GM21528 (cell line): ENCODE measurements around the gene STK25.

ENCODE experiments used
- ATAC-seq: cut with Tn5 transposase; IDR thresholded peaks from one replicate; pipeline ENCODE4 v1.9.1; 2021; ENCODE audit warnings: mild to moderate bottlenecking, moderate library complexity; ENCODE audit not compliant: unreplicated experiment, low FRiP score

The STK25 gene

GRCh38 chr2:241508240-241509154 lies at the start of gene STK25:
STK25 (minus strand) TSS chr2:241508584; CDS start chr2:241508035, 549 bp downstream.
- ATAC-seq, result peak; percentile 87

DNA sequence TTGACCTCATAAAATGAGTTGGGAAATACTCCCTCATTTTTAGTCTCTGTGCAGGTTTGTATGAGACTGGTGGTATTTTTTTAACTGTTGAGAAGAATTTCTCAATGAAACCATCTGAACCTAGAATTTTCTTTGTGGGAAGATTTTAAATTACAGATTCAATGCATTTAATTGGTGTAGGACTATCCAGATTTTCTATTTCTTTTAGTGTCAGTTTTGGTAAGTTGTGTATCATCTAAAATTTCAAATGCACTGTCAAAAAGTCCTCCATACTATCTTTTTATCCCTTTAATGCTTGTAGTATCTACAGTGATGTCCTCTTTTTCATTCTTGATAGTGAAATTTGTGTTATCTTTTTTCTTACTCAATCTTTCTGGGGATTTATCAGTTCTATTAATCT lies 48.4 kb upstream of the STK25 start:
- ATAC-seq, result no peak

GRCh38 chr2:241555711-241556110 lies 47.3 kb upstream of the STK25 start:
- no peak for ATAC-seq

- ATAC-seq, result no peak
These were observed 46.4 kb upstream of the STK25 start for GRCh38 chr2:241554610-241555322.

DNA sequence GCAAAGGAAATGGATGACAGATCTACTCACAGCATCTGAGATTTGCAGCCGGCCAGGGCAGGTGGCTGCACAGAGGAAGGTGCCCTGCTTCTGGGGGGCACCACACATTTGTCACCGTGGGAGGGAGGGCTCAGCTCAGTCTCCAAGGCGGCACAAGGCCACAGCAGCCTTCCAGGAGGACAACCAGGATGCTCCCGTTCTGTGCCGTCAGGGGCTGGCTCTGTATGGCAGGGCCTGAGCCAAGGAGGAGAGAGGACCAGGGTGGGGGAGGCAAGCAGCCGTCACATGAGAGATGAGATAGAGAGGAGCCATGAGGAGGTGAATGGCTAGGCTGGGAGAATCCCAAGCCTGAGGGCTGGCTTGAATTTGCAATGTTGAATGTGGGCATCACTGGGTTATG lies 45.6 kb upstream of the STK25 start:
- no peak for ATAC-seq

DNA sequence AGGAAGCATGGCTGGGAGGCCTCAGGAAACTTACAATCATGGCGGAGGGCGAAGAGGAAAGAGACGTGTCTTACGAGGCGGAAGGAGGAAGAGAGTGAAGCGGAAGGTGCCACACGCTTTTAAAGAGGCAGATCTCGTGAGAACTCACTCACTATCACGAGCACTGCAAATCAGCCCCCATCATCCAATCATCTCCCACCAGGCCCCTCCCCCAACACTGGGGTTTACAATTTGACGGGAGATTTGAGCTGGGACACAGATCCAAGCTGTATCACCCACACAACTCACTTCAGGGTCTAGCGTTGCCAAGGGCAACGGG lies 45.1 kb upstream of the STK25 start:
- ATAC-seq, result no peak

GRCh38 chr2:241551998-241552737 lies 43.8 kb upstream of the STK25 start:
- no peak for ATAC-seq

GRCh38 chr2:241551599-241551997 lies 43.2 kb upstream of the STK25 start:
- no peak for ATAC-seq

- ATAC-seq, result no peak
These were observed 42.5 kb upstream of the STK25 start for GRCh38 chr2:241550616-241551580.

- no peak for ATAC-seq
These were observed 40.1 kb upstream of the STK25 start for GRCh38 chr2:241548451-241548835.

- no peak for ATAC-seq
These were observed 39.5 kb upstream of the STK25 start for GRCh38 chr2:241547781-241548450.

DNA sequence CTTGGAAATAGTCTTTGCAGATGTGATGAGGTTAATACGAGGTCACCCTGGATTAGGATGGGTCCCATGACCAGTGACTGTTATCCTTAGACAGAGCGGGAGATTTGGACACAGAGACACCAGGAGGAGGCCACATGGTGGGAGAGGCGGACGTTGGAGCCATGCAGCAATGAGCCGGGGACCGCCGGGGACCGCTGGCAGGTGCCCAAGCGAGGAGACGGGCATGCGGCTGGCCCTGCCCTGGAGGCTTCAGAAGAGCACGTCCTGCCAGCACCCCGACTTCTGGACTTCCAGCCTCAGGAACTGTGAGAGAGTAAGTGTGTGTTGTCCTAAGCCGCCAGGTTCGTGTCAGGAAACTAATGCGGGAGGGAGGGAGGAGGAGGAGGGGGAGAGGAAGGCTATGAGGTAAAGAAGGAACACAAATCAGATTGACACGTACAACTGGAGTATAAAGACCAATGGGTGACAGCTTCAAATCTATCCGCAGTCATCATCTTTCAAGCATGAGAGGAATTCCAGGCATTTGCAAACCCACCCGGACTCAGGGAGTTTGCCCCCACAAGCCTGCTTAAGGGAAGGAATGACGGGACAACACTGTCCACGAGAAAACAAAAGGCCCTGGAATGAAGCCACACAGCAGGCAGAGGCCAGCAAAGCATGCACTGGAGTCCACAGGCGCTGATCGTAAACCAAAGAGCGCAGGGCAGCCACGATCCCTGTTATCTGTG lies 38.6 kb upstream of the STK25 start:
- no peak for ATAC-seq

DNA sequence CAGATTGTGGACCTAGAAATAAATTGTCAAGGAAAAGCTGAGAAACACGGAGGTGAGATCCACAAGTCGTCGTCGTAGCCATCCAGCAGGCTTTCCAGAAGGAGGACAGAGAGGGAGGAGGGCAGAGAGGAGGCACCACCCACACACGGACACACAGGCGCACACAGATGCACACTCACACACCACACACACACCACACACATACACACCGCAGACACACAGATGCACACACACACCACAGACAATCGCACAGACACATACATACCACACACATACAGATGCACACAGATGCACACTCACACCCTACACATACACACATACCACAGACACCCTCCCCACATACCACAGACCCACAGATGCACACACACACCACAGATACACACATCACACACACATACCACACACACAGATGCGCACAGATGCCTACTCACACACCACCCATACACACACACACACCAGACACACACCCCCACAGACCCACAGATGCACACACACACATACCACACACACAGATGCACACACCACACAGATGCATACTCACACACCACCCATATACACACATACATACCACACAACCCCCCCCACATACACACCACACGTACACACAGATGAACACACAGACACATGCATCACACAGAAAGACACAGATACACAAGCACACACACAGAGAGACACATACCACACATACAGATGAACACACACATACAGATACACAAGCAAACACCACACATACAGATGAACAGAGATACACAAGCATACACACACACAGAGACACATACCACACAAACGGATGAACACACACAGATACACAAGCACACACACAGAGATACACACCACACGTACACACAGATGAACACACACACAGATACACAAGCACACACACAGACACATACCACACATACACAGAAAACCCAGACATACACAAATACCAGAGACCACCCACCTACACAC lies 37.4 kb upstream of the STK25 start:
- no peak for ATAC-seq

- ATAC-seq, result no peak
These were observed 36.7 kb upstream of the STK25 start for GRCh38 chr2:241545106-241545505.

GRCh38 chr2:241542278-241542605 lies 33.9 kb upstream of the STK25 start:
- ATAC-seq, result no peak

- ATAC-seq, result no peak
These were observed 33.3 kb upstream of the STK25 start for GRCh38 chr2:241541564-241542277.
